HepG2 (cell line): ENCODE results near the gene MUC6. TPM values are rescaled to one million over a fixed set of nuclear protein-coding genes. Genes with fewer than 3 reads are reported as not detected.

Source experiments
- CHCHD3 ChIP-seq: sonication (generic); formaldehyde crosslinking; IDR thresholded peaks from 2 replicates; pipeline ENCODE4 v1.8.0; 2022; ENCODE audit warnings: mild to moderate bottlenecking, missing genetic modification reagents, moderate library complexity
- CREM ChIP-seq, 2 experiments: sonication (generic) in 1 of 2; formaldehyde crosslinking in 1 of 2; IDR thresholded peaks; 2 replicates each; pipeline versions ENCODE4 v1.4.0 to v1.6.1; 2016 to 2020; ENCODE audit warnings: antibody characterized with exemption in 1 of 2, mild to moderate bottlenecking in 1 of 2, missing genetic modification reagents in 1 of 2
- ELF1 ChIP-seq: sonication (generic); formaldehyde crosslinking; IDR thresholded peaks from 2 replicates; pipeline ENCODE4 v1.4.0; 2020; ENCODE audit warnings: missing genetic modification reagents
- ETV6 ChIP-seq: sonication (generic); formaldehyde crosslinking; conservative IDR thresholded peaks from 2 replicates; pipeline ENCODE4 v1.4.0; 2020; ENCODE audit warnings: missing genetic modification reagents
- HDAC1 ChIP-seq: sonication (generic); formaldehyde crosslinking; IDR thresholded peaks from 2 replicates; pipeline ENCODE4 v1.5.1; 2020; ENCODE audit warnings: mild to moderate bottlenecking, missing genetic modification reagents
- HNRNPL ChIP-seq: fragments of 200-400 bp; formaldehyde crosslinking; IDR thresholded peaks from 2 replicates; pipeline ENCODE4 v1.6.1; 2017; ENCODE audit warnings: mild to moderate bottlenecking, low read depth, low read length
- IRX3 ChIP-seq: sonication (generic); formaldehyde crosslinking; IDR thresholded peaks from 2 replicates; pipeline ENCODE4 v1.8.1; 2023; ENCODE audit warnings: mild to moderate bottlenecking, low read depth, missing genetic modification reagents, borderline replicate concordance
- KDM2A ChIP-seq: sonication (generic); formaldehyde crosslinking; IDR thresholded peaks from 2 replicates; pipeline ENCODE4 v1.4.0; 2020; ENCODE audit warnings: low read depth, missing genetic modification reagents, borderline replicate concordance
- KDM3A ChIP-seq: IDR thresholded peaks from 2 replicates; pipeline ENCODE4 v1.6.1; 2018; ENCODE audit warnings: low read depth, missing compliant biosample characterization
- KLF11 ChIP-seq: IDR thresholded peaks from 2 replicates; pipeline ENCODE4 v1.6.1; 2016; ENCODE audit warnings: missing compliant biosample characterization
- MTF1 ChIP-seq: sonication (generic); formaldehyde crosslinking; IDR thresholded peaks from 2 replicates; pipeline ENCODE4 v1.5.0; 2020; ENCODE audit warnings: missing genetic modification reagents
- NFE2 ChIP-seq: sonication (generic); formaldehyde crosslinking; IDR thresholded peaks from 2 replicates; pipeline ENCODE4 v1.4.0; 2020; ENCODE audit warnings: missing genetic modification reagents
- SATB2 ChIP-seq: sonication (generic); formaldehyde crosslinking; IDR thresholded peaks from 2 replicates; pipeline ENCODE4 v1.5.0; 2020; ENCODE audit warnings: missing genetic modification reagents
- SNAPC2 ChIP-seq: sonication (generic); formaldehyde crosslinking; IDR thresholded peaks from 2 replicates; pipeline ENCODE4 v1.8.1; 2022; ENCODE audit warnings: mild to moderate bottlenecking, missing genetic modification reagents
- STAG1 ChIP-seq: sonication (generic); formaldehyde crosslinking; IDR thresholded peaks from 2 replicates; pipeline ENCODE4 v1.4.0; 2020; ENCODE audit warnings: missing genetic modification reagents
- TARDBP ChIP-seq: sonication (generic); formaldehyde crosslinking; IDR thresholded peaks from 2 replicates; pipeline ENCODE4 v1.8.0; 2022; ENCODE audit warnings: mild to moderate bottlenecking, missing genetic modification reagents
- TBP ChIP-seq: sonication (generic); formaldehyde crosslinking; IDR thresholded peaks from 2 replicates; pipeline ENCODE4 v1.5.0; 2020; ENCODE audit warnings: missing genetic modification reagents
- TCF7L2 ChIP-seq: IDR thresholded peaks from 2 replicates; pipeline ENCODE4 v1.6.1; 2011; ENCODE audit warnings: mild to moderate bottlenecking, low read depth, low read length, moderate library complexity
- THAP11 ChIP-seq: IDR thresholded peaks from 2 replicates; pipeline ENCODE4 v1.6.1; 2016; ENCODE audit warnings: missing biosample characterization, missing genetic modification reagents
- XRCC5 ChIP-seq: fragments of 200-400 bp; formaldehyde crosslinking; optimal IDR thresholded peaks from 2 replicates; pipeline ENCODE3; 2017; ENCODE audit warnings: mild to moderate bottlenecking, low read length
- ZKSCAN1 ChIP-seq: fragments of 150-350 bp; IDR thresholded peaks from 2 replicates; pipeline ENCODE4 v1.6.1; 2014; ENCODE audit warnings: low read length
- ZNF30 ChIP-seq: sonication (generic); formaldehyde crosslinking; IDR thresholded peaks from 2 replicates; pipeline ENCODE4 v1.5.0; 2020; ENCODE audit warnings: mild to moderate bottlenecking, missing genetic modification reagents
- ZNF451 ChIP-seq: sonication (generic); formaldehyde crosslinking; IDR thresholded peaks from 2 replicates; pipeline ENCODE4 v1.5.0; 2020; ENCODE audit warnings: mild to moderate bottlenecking, missing genetic modification reagents
- ZNF569 ChIP-seq: sonication (generic); formaldehyde crosslinking; IDR thresholded peaks from 2 replicates; pipeline ENCODE4 v1.5.0; 2020; ENCODE audit warnings: mild to moderate bottlenecking, missing genetic modification reagents, moderate library complexity, borderline replicate concordance
- ZNF816 ChIP-seq: sonication (generic); formaldehyde crosslinking; IDR thresholded peaks from 2 replicates; pipeline ENCODE4 v1.8.0; 2022; ENCODE audit warnings: missing genetic modification reagents, mild to moderate bottlenecking, borderline replicate concordance
- polyA plus RNA-seq, 8 experiments: library from polyadenylated mRNA; depleted of rRNA in 3 of 8; stranded (reverse) in 7 of 8; unstranded in 1 of 8; fragments of >200 nt; fragmentation: Illumina TruSeq in 4 of 8; extraction: Trizol in 4 of 8; gene quantifications; 2 replicates each; pipeline versions ENCODE4 v1.2.1 to v1.2.3, GENCODE V29; 2011 to 2016; ENCODE audit warnings: low read depth in 4 of 8, missing spikeins in 1 of 8, mixed read lengths in 1 of 8; ENCODE audit not compliant: insufficient read depth in 1 of 8
- total RNA-seq, 5 experiments: library from RNA; depleted of rRNA; stranded (reverse); fragments of >200 nt; fragmentation: Illumina TruSeq; extraction: Trizol; gene quantifications; 2 replicates each; pipeline ENCODE4 v1.2.3, GENCODE V29; 2016; ENCODE audit warnings: low read depth in 1 of 5
- TF ChIP-seq, protein P1 (sequence below): sonication (generic); formaldehyde crosslinking; IDR thresholded peaks from 2 replicates; pipeline ENCODE4 v1.4.0; 2020; ENCODE audit warnings: missing genetic modification reagents
- TF ChIP-seq, protein P2 (sequence below): IDR thresholded peaks from 2 replicates; pipeline ENCODE4 v1.6.1; 2012; ENCODE audit warnings: low read depth, low read length, improper control_type of control experiment
- TF ChIP-seq, protein P3 (sequence below): IDR thresholded peaks from 2 replicates; pipeline ENCODE4 v1.6.1; 2016; ENCODE audit warnings: missing compliant biosample characterization, missing genetic modification reagents, borderline replicate concordance

Gene MUC6
- total and polyA plus RNA-seq, 2 of the 13 experiments (the other 11 are each of a cell fraction or from before 2014, with no cell fraction given): not detected

DNA sequence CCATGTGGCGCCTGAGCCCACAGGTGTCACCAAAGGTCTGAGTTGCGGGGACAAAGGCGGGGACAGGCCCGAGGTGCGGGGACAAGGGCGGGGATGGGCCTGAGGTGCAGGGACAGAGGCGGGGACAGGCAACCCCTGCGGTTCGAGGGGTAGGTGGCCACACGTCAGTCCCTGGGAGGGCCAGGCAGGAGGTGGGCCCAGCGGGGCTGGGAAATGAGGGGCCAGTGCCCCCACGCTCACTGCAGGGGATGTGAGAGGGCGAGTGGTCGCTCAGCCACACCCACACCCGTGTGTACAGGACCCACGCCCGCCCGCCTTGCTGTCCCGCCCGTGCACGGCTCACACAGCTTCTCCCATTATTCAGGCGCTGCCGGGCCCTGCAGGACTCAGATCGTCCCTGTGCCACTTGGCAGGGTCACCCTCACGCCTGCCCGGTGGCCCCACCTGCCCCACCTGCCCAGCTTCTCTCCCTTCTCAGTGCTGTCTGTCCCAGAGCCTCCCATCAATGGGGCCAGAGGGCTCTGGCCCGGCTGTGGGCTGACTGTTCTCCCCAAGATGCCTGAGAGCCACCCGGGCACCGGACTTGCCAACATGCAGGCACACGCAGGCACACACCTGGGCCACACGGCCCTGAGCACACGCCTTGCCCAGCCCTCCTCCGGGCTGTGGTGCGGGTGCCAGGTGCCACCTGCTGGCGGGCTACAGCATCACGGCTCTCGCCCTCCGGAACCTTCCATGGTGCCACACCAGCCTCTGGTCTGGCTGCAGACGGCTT lies 14.2 kb upstream of the MUC6 start (continued):
- TF ChIP-seq ELF1 (CRISPR knock-in tag) (peak; percentile 18; the same call in 1 of the 2 replicates), SATB2 (CRISPR knock-in tag) (no peak), THAP11 (CRISPR knock-in tag) (0 out of 2 replicates have a peak, but pooled peaks have one; percentile 50), HDAC1 (peak; percentile 64; the same call in 1 of the 2 replicates), TARDBP (CRISPR knock-in tag) (no peak), KDM3A (CRISPR knock-in tag) (0 out of 2 replicates have a peak, but pooled peaks have one; percentile 57), ZKSCAN1 (no peak), IRX3 (no peak), ZNF451 (0 out of 2 replicates have a peak, but pooled peaks have one; percentile 58), SNAPC2 (CRISPR knock-in tag) (no peak), ZNF816 (CRISPR knock-in tag) (no peak), NFE2 (CRISPR knock-in tag) (no peak), TCF7L2 (no peak), STAG1 (peak; percentile 100), CHCHD3 (CRISPR knock-in tag) (no peak), CREM (IDR thresholded peaks at IDR 0.05) (no peak), CREM (CRISPR knock-in tag; IDR thresholded peaks at IDR 0.05) (no peak), MTF1 (no peak), TBP (no peak), ETV6 (CRISPR knock-in tag) (no peak), XRCC5 (peak; percentile 44), KLF11 (CRISPR knock-in tag) (no peak), KDM2A (CRISPR knock-in tag) (peak; percentile 84), ZNF30 (CRISPR knock-in tag) (no peak), HNRNPL (peak; percentile 95), ZNF569 (no peak)
- TF ChIP-seq, protein P1, sequence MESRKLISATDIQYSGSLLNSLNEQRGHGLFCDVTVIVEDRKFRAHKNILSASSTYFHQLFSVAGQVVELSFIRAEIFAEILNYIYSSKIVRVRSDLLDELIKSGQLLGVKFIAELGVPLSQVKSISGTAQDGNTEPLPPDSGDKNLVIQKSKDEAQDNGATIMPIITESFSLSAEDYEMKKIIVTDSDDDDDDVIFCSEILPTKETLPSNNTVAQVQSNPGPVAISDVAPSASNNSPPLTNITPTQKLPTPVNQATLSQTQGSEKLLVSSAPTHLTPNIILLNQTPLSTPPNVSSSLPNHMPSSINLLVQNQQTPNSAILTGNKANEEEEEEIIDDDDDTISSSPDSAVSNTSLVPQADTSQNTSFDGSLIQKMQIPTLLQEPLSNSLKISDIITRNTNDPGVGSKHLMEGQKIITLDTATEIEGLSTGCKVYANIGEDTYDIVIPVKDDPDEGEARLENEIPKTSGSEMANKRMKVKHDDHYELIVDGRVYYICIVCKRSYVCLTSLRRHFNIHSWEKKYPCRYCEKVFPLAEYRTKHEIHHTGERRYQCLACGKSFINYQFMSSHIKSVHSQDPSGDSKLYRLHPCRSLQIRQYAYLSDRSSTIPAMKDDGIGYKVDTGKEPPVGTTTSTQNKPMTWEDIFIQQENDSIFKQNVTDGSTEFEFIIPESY (CRISPR knock-in tag): peak; percentile 75
- TF ChIP-seq, protein P2, sequence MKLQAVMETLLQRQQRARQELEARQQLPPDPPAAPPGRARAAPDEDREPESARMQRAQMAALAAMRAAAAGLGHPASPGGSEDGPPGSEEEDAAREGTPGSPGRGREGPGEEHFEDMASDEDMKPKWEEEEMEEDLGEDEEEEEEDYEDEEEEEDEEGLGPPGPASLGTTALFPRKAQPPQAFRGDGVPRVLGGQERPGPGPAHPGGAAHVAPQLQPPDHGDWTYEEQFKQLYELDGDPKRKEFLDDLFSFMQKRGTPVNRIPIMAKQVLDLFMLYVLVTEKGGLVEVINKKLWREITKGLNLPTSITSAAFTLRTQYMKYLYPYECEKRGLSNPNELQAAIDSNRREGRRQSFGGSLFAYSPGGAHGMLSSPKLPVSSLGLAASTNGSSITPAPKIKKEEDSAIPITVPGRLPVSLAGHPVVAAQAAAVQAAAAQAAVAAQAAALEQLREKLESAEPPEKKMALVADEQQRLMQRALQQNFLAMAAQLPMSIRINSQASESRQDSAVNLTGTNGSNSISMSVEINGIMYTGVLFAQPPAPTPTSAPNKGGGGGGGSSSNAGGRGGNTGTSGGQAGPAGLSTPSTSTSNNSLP: no peak
- TF ChIP-seq, protein P3, sequence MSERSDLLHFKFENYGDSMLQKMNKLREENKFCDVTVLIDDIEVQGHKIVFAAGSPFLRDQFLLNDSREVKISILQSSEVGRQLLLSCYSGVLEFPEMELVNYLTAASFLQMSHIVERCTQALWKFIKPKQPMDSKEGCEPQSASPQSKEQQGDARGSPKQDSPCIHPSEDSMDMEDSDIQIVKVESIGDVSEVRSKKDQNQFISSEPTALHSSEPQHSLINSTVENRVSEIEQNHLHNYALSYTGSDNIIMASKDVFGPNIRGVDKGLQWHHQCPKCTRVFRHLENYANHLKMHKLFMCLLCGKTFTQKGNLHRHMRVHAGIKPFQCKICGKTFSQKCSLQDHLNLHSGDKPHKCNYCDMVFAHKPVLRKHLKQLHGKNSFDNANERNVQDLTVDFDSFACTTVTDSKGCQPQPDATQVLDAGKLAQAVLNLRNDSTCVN (CRISPR knock-in tag): no peak
